Gastrocnemius medialis (tissue), 4 donors: ENCODE measurements around the gene PTPRN2. TPM values are rescaled to one million over a fixed set of nuclear protein-coding genes. Genes with fewer than 3 reads are reported as not detected.

Experiments used
- ATAC-seq, 2 donors: fragments of 150-250 bp; one replicate each; pipeline ENCODE4 v1.9.1; 2016
- DNase-seq, 2 donors: peaks; one replicate each; pipeline ENCODE4 v3.0.0-alpha.2; 2019
- H3K27ac ChIP-seq, 4 donors: fragments of 200-600 bp; sonication (generic); 1 replicate in 1 of 4; 2 replicates in 3 of 4; pipeline ENCODE4 v1.5.1; 2016 to 2018; ENCODE audit warnings: mild to moderate bottlenecking in 2 of 4, moderate library complexity in 1 of 4
- H3K27me3 ChIP-seq, 3 donors: fragments of 200-600 bp; sonication (generic) in 2 of 3; 1 replicate in 1 of 3; 2 replicates in 2 of 3; pipeline versions ENCODE4 v1.5.1 to v1.6.0; 2016 to 2019; ENCODE audit warnings: mild to moderate bottlenecking in 1 of 3, moderate library complexity in 1 of 3
- H3K36me3 ChIP-seq, 2 donors: fragments of 200-600 bp; sonication (generic) in 1 of 2; one replicate each; pipeline ENCODE4 v1.5.1; 2017 to 2018
- H3K4me1 ChIP-seq, 2 donors: fragments of 200-600 bp; sonication (generic) in 1 of 2; one replicate each; pipeline ENCODE4 v1.5.1; 2016 to 2017; ENCODE audit warnings: mild to moderate bottlenecking in 2 of 2
- H3K4me3 ChIP-seq, 4 donors: fragments of 200-600 bp; sonication (generic) in 3 of 4; 1 replicate in 1 of 4; 2 replicates in 3 of 4; pipeline ENCODE4 v1.5.1; 2016 to 2019; ENCODE audit warnings: mild to moderate bottlenecking in 2 of 4
- H3K9me3 ChIP-seq, 3 donors: fragments of 200-600 bp; sonication (generic) in 2 of 3; 1 replicate in 1 of 3; 2 replicates in 2 of 3; pipeline ENCODE4 v1.5.1; 2016 to 2019
- CTCF ChIP-seq, 5 experiments: fragments of 450-650 bp in 3 of 5; fragments of 200-600 bp in 2 of 5; sonication (generic) in 2 of 5; IDR thresholded peaks in 4 of 5; conservative IDR thresholded peaks in 1 of 5; 1 replicate in 4 of 5; 2 replicates in 1 of 5; pipeline ENCODE4 v1.5.1; 2016 to 2019; ENCODE audit warnings: antibody characterized with exemption in 5 of 5, mild to moderate bottlenecking in 3 of 5, moderate library complexity in 3 of 5
- POLR2A ChIP-seq, 2 donors: fragments of 450-650 bp; IDR thresholded peaks; one replicate each; pipeline ENCODE4 v1.6.1; 2017; ENCODE audit warnings: antibody characterized with exemption in 2 of 2, mild to moderate bottlenecking in 2 of 2, moderate library complexity in 2 of 2
- in situ Hi-C, 4 donors: fragments of 200-750 bp; cut with MboI; loops; one replicate each; pipeline versions ENCODE4 v1.15.0 to v1.8.0; 2017; ENCODE audit warnings: low sequenced_read_pairs in 4 of 4
- intact Hi-C: fragments of 100-400 bp; cut with DNase I; formaldehyde crosslinking; loops from one replicate; pipeline ENCODE4 v1.15.1; 2023; ENCODE audit warnings: low total_unique reads
- total RNA-seq, 4 donors: library from RNA; depleted of rRNA; stranded (reverse); fragments of >200 nt; gene quantifications; one replicate each; pipeline versions ENCODE4 v1.1.0 to v1.2.3, GENCODE V29; 2016

Gene PTPRN2
- total RNA-seq, 4 donors from 2014 or later: 0.66 to 0.85 (median 0.81) TPM

DNA sequence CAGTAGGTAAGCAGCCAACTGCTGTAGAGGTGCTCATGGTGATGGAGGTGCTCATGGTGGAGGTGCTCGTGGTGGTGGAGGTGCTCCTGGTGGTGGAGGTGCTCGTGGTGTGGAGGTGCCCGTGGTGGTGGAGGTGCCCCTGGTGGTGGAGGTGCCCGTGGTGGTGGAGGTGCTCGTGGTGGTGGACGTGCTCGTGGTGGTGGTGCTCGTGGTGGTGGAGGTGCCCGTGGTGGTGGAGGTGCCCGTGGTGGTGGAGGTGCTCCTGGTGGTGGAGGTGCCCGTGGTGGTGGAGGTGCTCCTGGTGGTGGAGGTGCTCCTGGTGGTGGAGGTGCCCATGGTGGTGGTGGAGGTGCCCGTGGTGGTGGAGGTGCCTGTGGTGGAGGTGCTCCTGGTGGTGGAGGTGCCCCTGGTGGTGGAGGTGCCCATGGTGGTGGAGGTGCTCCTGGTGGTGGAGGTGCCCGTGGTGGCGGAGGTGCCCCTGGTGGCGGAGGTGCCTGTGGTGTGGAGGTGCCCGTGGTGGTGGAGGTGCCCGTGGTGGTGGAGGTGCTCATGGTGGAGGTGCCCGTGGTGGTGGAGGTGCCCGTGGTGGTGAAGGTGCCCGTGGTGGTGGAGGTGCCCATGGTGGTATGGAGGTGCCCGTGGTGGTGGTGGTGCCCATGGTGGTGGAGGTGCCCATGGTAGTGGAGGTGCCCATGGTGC lies 517.3 kb downstream of the PTPRN2 start:
- TF ChIP-seq POLR2A (IDR thresholded peaks at IDR 0.05) (no peak), CTCF (IDR thresholded peaks at IDR 0.05 in 4 of 5, conservative IDR thresholded peaks at IDR 0.05 in 1 of 5) (no peak)
- no peak overlapping the region for H3K4me3 ChIP-seq
- no peak overlapping the region for H3K27ac ChIP-seq
- in situ Hi-C loops: no loop called here
- H3K9me3 ChIP-seq: no peaks in the 10 kb centered on the region
- H3K27me3 ChIP-seq: no peaks in the 10 kb centered on the region
- ATAC-seq (no peak), DNase-seq (no peak)
- intact Hi-C loops: no loop called here
- H3K4me1 ChIP-seq: no peaks in the 10 kb centered on the region
- no peaks in the 10 kb centered on the region for H3K36me3 ChIP-seq

DNA sequence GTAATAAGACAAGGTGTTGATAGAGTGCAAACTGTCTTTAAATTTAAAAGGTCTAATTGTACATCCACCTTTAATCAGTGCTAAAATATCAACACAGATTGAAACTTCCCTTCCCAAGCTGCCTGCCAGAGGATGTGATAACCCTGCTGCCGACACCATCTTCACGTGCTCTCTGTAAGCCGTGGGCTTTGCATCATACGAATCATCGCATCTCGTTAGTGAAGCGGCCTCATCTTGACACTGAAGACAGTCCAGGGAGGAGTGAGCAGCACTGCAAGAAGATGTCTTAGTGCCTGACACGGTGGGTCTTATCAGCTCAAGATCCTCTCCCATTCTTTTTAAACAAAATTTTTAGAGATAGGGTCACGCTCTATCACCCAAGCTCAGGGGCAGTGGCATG lies 518.8 kb downstream of the PTPRN2 start:
- no peak for TF ChIP-seq POLR2A (IDR thresholded peaks at IDR 0.05)
- no peak for TF ChIP-seq CTCF (IDR thresholded peaks at IDR 0.05 in 4 of 5, conservative IDR thresholded peaks at IDR 0.05 in 1 of 5)
- in situ Hi-C loops: no loop called here
- no peak for ATAC-seq

DNA sequence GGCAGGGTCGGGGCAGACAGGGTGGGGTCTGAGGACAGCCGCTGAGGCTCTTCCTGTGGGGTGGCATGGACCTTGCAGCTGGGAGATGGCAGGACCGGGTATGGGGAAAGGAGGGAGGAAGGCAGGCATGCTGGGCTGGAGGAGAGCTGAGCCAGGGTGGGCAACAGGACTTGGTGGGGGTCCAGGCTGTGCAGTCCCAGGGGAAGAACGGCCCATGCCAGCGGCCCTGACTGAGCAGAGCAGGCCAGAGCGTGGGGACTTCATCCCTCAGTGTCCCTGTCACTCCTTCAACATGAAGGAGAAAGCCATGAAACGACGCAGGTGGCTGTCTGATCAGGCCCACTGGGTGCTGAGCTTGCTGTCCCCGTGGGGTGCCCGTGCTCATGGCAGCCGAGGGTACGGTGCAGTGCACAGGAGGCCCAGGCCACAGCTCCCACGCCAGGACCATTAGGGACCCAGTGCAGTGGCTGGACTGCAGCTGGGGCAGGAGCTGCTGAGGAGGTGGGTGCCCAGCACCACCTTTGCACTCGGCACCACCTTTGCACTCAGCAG lies 519.6 kb downstream of the PTPRN2 start:
- TF ChIP-seq POLR2A (IDR thresholded peaks at IDR 0.05) (no peak), CTCF (IDR thresholded peaks at IDR 0.05 in 4 of 5, conservative IDR thresholded peaks at IDR 0.05 in 1 of 5) (no peak)
- H3K27me3 ChIP-seq: no peaks in the 10 kb centered on the region
- intact Hi-C loops (no loop called here), in situ Hi-C loops (no loop called here)
- H3K4me3 ChIP-seq: no peak overlapping the region
- no peaks in the 10 kb centered on the region for H3K9me3 ChIP-seq
- H3K36me3 ChIP-seq: no peaks in the 10 kb centered on the region
- ATAC-seq: no peak
- DNase-seq: no peak
- no peaks in the 10 kb centered on the region for H3K4me1 ChIP-seq
- H3K27ac ChIP-seq: no peak overlapping the region

More for the DNA sequence above, 518.8 kb downstream of the PTPRN2 start:
- Histone ChIP-seq H3K4me1 (no peaks in the 10 kb centered on the region), H3K27ac (no peak overlapping the region), H3K9me3 (no peaks in the 10 kb centered on the region), H3K36me3 (no peaks in the 10 kb centered on the region), H3K4me3 (no peak overlapping the region), H3K27me3 (no peaks in the 10 kb centered on the region)
- no peak for DNase-seq
- intact Hi-C loops: no loop called here

DNA sequence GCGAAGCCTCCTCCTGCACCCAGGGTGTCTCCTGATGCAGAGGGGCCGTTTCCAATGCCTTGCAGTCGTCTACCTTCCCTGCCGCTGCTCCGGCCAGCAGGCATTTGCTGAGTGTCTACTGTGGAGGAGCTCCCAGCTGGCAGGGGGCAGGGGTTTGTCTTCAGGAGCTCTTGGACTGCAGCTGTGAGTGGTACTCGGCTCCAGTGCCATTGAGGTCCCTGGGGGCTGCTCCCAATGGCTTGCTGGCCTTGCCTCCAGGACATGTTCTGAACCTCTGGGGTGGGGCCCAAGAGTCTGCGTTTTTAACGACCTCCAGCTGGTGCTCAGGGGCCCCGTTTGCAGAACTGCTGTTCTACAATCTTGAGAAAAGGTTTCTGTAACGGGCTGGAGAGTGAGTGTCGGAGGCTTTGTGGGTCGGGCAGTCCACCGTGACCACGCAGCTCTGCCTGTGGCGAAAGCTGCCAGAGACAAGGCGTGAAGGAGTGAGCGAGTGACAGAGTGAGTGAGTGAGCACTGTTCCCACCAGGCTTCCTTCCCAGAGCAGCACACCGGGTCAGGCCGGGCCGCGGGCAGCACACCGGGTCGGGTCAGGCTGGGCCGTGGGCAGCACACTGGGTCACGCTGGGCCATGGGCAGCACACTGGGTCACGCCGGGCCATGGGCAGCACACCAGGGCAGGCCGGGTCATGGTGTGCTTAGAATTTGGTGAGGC lies 520.2 kb downstream of the PTPRN2 start:
- Histone ChIP-seq H3K4me1 (no peaks in the 10 kb centered on the region), H3K4me3 (no peak overlapping the region), H3K36me3 (no peaks in the 10 kb centered on the region), H3K27ac (no peak overlapping the region), H3K9me3 (no peaks in the 10 kb centered on the region), H3K27me3 (no peaks in the 10 kb centered on the region)
- ATAC-seq (no peak), DNase-seq (no peak)
- intact Hi-C loops (no loop called here), in situ Hi-C loops (no loop called here)
- no peak for TF ChIP-seq CTCF (IDR thresholded peaks at IDR 0.05 in 4 of 5, conservative IDR thresholded peaks at IDR 0.05 in 1 of 5)
- TF ChIP-seq POLR2A (IDR thresholded peaks at IDR 0.05): no peak
